GM19035 (cell line): Measurements from ENCODE around the gene RIOK1.
"Not testable (repeated sequence)": the region's sequence is repeated elsewhere in the genome, so short reads cannot be mapped to it uniquely, and the experiment has no call there.

ENCODE experiments used
- ATAC-seq: cut with Tn5 transposase; IDR thresholded peaks from one replicate; pipeline ENCODE4 v1.9.1; 2021; ENCODE audit not compliant: unreplicated experiment

The RIOK1 gene

DNA sequence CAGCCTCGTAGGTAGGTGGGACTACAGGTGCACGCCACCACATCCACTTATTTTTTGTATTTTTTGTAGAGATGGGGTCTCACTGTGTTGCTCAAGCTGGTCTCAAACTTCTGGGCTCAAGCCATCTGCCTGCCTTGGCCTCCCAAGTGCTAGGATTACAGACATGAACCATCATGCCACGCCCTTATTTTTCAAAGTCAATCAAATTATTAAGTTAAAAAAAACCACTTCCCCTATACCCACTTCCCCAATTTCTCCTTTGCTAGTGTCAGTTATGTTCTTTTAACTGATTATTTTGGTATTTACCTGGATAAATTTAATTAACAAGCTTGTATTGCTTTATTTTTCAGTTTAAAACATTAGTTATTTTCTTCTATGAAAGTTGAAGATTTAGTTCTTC, 49.6 kb downstream of the RIOK1 start:
- ATAC-seq, result no peak

DNA sequence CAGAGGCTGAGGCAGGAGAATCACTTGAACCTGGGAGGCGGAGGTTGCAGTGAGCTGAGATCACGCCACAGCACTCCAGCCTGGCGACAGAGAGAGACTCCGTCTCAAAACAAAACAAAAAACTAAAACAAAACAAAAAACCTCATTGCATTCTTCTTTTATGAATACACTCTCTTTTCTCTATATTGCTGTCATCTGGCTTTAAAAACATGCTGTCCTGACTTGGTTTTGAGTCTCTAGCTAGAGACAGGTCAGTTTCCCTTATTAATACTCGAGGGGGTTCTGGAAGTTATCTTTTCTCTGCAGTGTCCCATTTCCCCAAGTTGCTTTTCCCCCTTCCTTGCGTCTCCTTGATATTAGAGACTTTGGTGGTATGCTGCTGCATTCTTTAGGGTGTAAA, 50.9 kb downstream of the RIOK1 start:
- ATAC-seq, result no peak

DNA sequence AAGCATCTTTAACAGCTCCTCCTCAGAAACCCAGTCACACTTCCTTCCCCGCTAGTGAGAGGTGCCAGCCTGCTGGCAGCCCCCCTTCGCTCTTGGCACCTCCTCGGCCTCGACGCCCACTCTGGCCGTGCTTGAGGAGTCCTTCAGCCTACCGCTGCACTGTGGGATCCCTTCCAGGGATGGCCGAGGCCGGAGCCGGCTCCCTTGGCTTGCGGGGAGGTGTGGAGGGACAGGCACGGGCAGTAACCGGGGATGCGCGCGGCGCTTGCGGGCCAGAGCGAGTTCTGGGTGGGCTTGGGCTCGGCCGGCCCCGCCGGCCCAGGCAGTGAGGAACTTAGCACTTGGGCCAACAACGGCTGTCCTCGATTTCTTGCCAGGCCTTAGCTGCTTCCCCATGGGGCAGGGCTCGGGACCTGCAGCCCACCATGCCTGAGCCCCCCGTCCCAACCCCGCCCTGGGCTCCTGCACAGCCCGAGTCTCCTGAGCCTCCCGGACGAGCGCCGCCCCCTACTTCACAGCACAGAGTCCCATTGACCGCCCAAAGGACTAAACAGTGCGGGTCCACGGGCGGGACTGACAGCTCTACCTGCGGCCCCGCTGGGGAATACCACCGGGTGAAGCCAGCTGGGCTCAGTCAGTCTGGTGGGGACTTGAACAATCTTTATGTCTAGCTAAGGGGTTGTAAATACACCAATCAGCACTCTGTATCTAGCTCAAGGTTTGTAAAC, 51.6 kb downstream of the RIOK1 start:
- ATAC-seq, result no peak

DNA sequence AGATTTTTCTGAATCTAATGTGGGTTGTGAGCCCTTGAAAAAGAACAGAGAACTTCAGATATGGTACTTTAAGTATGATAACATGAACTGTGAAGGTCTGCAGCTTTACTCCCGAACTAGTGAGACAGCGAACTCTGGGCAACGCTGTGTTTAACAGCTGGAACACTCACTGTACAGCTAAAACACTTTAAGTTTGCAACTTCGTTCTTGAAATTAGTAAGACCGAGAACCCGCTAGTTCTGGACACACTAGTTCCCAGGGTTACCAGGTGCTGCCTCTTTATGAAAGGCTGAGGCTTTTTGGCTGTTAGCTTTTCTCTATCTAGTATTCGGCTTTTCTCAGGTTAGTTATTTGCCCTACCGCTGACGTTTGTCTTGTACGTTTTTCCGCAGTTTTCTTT, 52.9 kb downstream of the RIOK1 start:
- no peak for ATAC-seq

DNA sequence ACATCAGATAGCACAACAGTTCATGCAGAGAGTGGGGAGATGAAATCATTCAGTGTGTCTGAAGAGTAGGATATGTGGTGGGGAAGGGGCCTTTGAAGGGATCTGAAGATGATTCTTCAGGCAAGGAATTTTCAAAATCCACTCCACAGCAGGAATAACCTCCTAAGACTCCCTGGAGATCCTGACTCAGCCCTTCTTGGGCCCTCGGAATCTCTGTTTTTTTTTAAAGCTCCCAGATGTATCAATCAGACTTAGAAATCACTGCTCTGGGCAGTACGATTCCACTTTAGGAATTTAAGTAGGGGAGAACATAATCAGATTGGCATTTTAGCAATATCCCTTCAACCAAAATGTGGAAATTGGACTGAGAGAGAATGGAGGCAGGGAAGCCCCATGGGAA, 55.5 kb downstream of the RIOK1 start:
- ATAC-seq, result no peak

DNA sequence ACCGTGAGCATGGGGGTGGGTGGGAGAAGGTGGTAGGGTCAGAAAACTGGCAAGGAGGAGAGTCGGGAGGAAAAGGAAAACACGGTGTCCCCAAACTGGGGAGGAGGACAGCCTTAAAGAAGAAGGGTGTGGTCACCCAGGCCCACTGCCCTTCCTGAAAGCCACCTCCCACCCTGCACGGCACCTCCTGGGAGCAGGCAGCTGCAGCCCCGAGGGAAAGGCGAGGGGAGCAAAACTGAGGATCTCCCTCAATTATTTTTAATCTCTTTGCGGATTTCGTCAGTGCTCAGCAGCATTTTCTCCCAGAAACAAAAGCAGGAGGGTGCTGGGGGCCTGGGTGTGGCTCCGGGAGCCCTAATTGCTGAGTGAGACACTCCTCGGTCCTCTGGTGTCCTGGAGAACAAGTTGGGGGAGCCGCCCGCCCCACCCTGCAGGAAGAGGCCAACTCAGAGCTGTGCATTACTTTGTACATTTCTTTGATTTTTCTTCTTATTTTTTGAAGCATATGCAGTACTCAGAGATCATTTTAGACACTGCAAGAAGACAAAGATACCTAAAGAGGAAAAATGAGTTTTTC, 56.4 kb downstream of the RIOK1 start:
- no peak for ATAC-seq

DNA sequence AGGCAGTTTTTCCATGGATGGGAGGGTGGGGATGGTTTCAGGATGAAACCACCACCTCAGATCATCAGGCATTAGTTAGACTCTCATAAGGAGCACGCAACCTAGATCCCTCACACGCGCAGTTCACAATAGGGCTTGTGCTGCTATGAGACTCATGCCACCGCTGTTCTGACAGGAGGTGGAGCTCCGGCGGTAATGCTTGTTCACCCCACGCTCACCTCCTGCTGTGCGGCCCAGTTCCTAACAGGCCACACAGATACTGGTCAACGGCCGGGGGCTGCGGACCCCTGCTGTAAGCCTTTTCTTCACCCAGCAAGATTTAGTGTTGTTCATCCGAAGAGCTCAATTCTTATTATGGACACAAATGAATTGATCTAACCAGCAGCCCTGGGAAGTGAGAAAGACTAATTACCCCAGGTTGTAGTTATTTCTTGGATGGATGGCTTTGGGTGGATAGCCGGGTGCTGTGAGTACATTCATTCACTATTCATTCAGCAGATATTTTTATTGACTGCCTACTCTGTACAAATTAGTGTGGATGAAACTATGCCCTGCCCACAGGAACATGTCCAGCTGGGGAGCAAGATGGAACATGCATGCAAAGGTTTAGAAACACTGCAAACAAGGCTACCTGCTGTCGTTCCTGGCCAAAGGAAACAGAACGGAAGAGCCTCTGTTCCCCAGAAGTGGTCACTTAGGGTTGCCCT, 57.2 kb downstream of the RIOK1 start:
- ATAC-seq, result no peak

DNA sequence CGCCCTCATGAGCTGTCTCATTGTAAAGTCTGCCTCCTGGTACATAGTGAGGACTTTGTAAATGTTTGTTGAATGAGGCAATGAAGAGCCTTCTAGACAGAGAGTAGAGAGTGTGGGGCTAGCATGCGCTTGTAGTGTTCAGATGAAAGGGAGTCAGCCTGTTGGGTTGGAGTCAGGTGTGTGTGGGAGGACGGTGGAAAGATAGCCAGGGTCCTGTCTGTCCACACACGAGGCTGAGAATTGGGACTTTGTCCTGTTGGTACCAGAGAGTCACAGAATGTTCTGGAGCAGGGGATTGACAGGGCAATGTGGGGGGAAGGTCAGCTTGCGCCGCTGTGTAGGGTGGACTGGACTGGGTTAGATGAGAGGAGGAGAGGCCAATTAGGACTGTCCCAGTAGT, 58.6 kb downstream of the RIOK1 start:
- no peak for ATAC-seq

DNA sequence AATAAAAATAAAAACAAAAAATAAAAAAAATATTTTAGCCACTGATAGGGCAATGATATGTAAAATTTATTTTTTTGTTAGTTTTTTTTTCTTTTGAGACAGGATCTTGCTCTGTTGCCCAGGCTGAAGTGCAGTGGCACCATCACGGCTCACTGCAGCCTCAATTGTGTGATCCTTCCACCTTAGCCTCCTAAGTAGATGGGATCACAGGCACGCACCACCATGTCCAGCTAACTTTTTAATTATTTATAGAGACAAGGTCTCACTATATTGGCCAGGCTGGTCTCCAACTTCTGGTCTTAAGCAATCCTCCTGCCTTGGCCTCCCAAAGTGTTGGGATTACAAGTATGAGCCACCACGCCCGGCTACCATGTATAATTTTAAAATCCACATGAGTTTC, 59.4 kb downstream of the RIOK1 start:
- no peak for ATAC-seq

DNA sequence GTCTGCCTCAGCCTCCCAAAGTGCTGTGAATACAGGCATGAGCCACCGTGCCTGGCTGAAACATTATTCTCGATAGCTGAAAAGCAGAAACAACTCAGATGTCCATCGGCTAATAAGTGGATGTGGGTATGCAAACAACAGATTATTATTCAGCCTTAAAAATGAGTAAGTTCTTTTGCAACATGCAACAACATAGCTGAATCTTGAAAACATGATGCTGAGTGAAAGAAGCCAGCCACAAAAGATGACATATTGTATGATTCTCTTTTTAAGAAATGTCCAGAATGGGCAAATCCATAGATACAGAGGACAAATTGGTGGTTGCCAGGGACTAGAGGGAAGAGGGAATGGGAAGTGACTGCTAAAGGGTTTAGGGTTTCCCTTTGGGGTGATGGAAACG, 61.7 kb downstream of the RIOK1 start:
- ATAC-seq, result no peak

DNA sequence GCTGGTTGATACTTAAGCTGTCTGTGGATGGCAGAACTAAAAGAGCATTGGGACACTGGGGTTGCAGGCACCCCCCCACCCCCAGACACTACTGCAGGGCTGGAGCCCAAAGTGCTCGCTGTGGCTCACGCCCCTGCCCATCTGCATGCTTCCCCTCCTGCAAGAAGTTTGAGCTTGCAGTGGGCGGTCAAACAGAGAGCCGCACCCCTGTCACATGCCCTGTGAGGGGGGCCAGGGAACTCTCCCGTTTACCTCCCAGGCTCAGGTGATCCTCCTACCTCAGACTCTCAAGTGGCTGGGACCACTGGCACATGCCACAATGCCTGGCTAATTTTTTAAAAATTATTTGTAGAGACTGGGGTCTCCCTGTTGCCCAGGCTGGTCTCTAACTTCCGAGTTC, 63.3 kb downstream of the RIOK1 start:
- ATAC-seq, result no peak

DNA sequence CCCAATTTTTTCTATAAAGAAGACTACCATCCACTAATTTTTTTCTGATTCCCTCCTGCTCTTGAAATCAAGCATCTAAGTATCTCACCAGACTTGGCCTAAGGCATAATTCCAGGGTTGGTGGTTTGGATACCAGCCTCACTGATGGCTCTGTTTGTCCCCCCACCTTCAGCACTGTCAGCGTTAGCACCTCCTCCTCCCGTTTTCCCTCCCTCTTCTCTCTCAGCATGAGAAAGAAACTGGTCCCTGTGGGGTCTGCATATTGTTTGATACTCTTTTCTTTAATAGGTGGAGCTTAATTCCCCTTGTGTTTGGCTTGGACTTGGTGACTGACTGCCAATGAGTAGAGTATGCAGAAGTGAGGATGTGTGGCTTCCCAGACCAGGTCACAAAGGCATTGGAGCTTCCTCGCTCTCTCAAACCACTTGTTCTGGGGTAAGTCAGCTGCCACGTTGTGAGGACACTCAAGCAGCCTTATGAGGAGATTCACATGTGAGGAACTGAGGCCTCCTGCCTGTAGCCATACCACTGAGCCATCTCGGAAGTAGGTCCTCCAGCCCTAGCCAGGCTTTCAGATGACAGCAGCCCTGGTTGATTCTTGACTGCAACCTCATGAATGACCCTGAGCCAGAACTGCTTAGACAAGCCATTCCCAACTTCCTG, 65.2 kb downstream of the RIOK1 start:
- no peak for ATAC-seq

DNA sequence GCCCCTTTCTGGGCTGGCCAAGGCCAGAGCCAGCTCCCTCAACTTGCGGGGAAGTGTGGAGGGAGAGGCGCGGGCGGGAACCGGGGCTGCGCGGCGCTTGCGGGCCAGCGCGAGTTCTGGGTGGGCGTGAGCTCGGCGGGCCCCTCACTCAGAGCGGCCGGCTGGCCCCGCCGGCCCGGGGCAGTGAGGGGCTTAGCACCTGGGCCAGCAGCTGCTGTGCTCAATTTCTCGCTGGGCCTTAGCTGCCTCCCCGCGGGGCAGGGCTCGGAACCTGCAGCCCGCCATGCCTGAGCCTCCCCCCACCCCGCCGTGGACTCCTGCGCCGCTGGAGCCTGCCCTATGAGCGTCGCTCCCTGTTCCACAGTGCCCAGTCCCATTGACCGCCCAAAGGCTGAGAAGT, 66.7 kb downstream of the RIOK1 start:
- ATAC-seq, result not testable (repeated sequence)

DNA sequence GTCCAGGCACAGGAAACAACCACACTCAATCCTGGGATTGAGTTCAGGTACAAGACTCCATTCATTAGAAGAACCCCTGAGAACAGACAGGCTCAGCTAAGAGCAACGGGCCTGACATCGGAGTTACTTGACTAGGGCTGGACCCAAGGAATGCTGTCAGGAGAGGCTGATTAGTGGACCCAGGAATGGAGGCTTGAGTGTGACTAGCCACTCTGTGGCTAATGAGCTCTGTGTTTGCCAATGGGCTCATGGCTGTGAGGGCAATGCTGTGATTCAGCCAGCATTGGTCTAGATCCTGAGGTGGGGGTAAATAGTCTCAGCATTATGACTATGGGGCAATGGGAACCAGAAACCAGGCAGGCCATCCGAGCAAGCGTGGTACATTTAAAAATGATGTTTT, 71.8 kb downstream of the RIOK1 start:
- no peak for ATAC-seq

DNA sequence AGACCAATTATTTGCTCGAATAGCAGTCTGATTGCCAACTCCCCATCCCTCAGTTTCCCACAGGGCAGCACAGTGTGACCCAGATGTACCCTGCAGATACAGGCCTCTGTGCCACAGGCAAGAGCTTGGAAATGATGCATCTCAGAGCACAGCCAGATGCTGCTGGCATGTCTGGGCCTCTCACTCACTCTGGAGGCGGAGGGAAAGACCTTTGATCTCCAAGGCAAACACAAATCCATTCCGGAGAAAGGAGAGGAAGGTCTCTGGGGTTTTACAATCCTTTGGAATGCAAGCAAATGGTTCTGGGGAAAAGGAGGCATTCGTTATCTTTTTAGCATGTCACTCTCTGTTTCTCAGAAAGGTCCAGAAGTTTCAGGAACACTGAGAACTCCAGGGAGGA, 74.2 kb downstream of the RIOK1 start:
- no peak for ATAC-seq

DNA sequence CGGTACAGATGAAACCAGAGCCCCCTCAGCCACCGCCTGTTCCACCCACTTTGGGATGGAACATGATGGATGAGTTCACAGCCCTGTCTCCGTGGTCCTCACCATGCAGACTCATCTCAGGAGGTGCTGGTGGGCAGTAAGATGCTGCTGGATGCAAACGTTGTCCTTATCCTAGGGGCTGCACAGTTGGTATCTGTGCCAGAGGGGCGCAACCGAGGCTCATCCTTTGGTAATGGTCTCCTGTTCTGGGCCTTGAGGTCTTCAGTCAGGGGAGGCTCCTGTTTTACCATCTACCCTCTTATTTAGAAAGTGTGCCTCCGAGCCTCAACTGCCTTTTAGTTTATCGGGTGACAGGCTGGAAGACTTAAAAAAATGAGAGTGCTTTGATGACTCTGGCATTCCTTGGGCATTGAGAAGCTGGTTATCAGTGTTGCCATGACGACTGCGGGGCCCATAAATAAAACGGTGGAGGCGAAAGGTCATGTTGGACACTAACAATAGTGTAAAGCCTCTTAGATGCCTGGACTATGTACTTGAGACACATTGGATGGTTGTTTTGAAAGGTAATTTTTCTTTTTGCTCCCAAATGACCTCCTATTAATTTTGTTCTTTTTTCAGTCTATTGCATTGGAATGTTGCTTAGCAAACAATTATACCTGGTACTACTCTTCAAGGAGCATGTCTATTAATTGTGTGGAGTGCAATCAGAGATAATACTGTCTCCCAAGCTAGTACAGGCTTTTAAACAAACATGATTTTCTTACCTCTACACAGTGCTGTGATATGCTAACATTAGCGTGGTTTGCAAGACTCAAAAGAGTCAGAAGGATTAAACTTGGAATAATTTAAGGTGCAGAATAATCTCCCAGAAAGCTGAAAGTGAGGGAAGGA, 77.6 kb downstream of the RIOK1 start:
- no peak for ATAC-seq
